Neural progenitor cell (in vitro differentiated cells): Measurements from ENCODE around the gene TNNT3. TPM values are rescaled to one million over a fixed set of nuclear protein-coding genes. Genes with fewer than 3 reads are reported as not detected.

Experiments
- DNase-seq: peaks from one replicate; pipeline ENCODE4 v3.0.0-alpha.2; 2016; ENCODE audit warnings: low spot score
- H2AFZ ChIP-seq: fragments of 200-600 bp; sonication (generic); replicated peaks from 2 replicates; pipeline ENCODE4 v1.6.1; 2016; ENCODE audit warnings: antibody characterized with exemption
- H3F3A ChIP-seq: fragments of 200-600 bp; sonication (generic); 2 replicates; pipeline ENCODE4 v1.6.1; 2016; ENCODE audit warnings: antibody characterized with exemption, low read depth
- H3K27ac ChIP-seq: fragments of 200-600 bp; sonication (generic); 2 replicates; pipeline ENCODE4 v1.5.1; 2016; ENCODE audit warnings: mild to moderate bottlenecking
- H3K27me3 ChIP-seq: fragments of 200-600 bp; sonication (generic); 2 replicates; pipeline ENCODE4 v1.6.1; 2016; ENCODE audit warnings: mild to moderate bottlenecking, moderate library complexity
- H3K36me3 ChIP-seq: fragments of 200-600 bp; sonication (generic); 2 replicates; pipeline ENCODE4 v1.5.1; 2016
- H3K4me1 ChIP-seq: fragments of 200-600 bp; sonication (generic); 2 replicates; pipeline ENCODE4 v1.6.1; 2016; ENCODE audit warnings: mixed run types
- H3K4me2 ChIP-seq: fragments of 200-600 bp; sonication (generic); 2 replicates; pipeline ENCODE4 v1.6.1; 2016
- H3K4me3 ChIP-seq: fragments of 200-600 bp; sonication (generic); 2 replicates; pipeline ENCODE4 v1.5.1; 2016
- H3K79me2 ChIP-seq: fragments of 200-600 bp; sonication (generic); 2 replicates; pipeline ENCODE4 v1.6.1; 2016; ENCODE audit warnings: low read depth
- H3K9ac ChIP-seq: fragments of 200-600 bp; sonication (generic); 2 replicates; pipeline ENCODE4 v1.6.1; 2016
- H3K9me3 ChIP-seq: fragments of 200-600 bp; sonication (generic); 2 replicates; pipeline ENCODE4 v1.5.1; 2016; ENCODE audit warnings: low read depth
- H4K20me1 ChIP-seq: fragments of 200-600 bp; sonication (generic); 2 replicates; pipeline ENCODE4 v1.6.1; 2016; ENCODE audit warnings: low read depth
- H3K27ac Mint-ChIP-seq: 3 replicates; pipeline ENCODE4 v1.8.0; 2021; ENCODE audit warnings: mixed read lengths
- H3K27me3 Mint-ChIP-seq: 2 replicates; pipeline ENCODE4 v1.8.0; 2022; ENCODE audit warnings: low read depth, mild to moderate bottlenecking, inconsistent platforms, moderate library complexity, mixed read lengths; ENCODE audit not compliant: insufficient read depth
- H3K36me3 Mint-ChIP-seq: 3 replicates; pipeline ENCODE4 v1.8.0; 2021; ENCODE audit warnings: mixed read lengths
- H3K4me1 Mint-ChIP-seq: 3 replicates; pipeline ENCODE4 v1.8.0; 2021; ENCODE audit warnings: mixed read lengths
- H3K4me3 Mint-ChIP-seq: 3 replicates; pipeline ENCODE4 v1.8.0; 2021; ENCODE audit warnings: mild to moderate bottlenecking, moderate library complexity, mixed read lengths
- H3K9me3 Mint-ChIP-seq: 3 replicates; pipeline ENCODE4 v1.8.0; 2020; ENCODE audit warnings: mixed read lengths
- EZH2 ChIP-seq: fragments of 200-600 bp; sonication (generic); IDR thresholded peaks from 2 replicates; pipeline ENCODE4 v1.6.1; 2017; ENCODE audit warnings: antibody characterized with exemption, mild to moderate bottlenecking, moderate library complexity
- EZH2phosphoT487 ChIP-seq: fragments of 200-600 bp; sonication (generic); IDR thresholded peaks from 2 replicates; pipeline ENCODE4 v1.6.1; 2017; ENCODE audit warnings: antibody characterized with exemption
- total RNA-seq: library from RNA; depleted of rRNA; stranded (reverse); fragments of >200 nt; gene quantifications from 2 replicates; pipeline ENCODE4 v1.2.3, GENCODE V29; 2015; ENCODE audit warnings: low replicate concordance
- TF ChIP-seq, protein P1 (sequence below): fragments of 200-600 bp; sonication (generic); IDR thresholded peaks from 2 replicates; pipeline ENCODE4 v1.5.1; 2017; ENCODE audit warnings: antibody characterized with exemption, mild to moderate bottlenecking

Gene TNNT3
- total RNA-seq: 0.40 and 0.92 TPM in 2 replicates

GRCh38 chr11:1919391-1920127 is at the start of gene TNNT3:
Gene TNNT3, plus strand, starts transcription at chr11:1919703. Its CDS starts 3,172 bp downstream, at chr11:1922875.
- Mint-ChIP-seq H3K27ac (peak within 1 kb of the TSS; percentile 46), H3K36me3 (no peaks in the 10 kb centered on the region), H3K27me3 (peaks cover 10% of the 10 kb centered on the region), H3K9me3 (peaks cover 6% of the 10 kb centered on the region), H3K4me1 (peaks cover 10% of the 10 kb centered on the region), H3K4me3 (no peak within 1 kb of the TSS)
- H3F3A ChIP-seq: no peaks in the 10 kb centered on the region
- H3K36me3 ChIP-seq: no peaks in the 10 kb centered on the region
- no peak within 1 kb of the TSS for H2AFZ ChIP-seq
- no peak within 1 kb of the TSS for H3K9ac ChIP-seq
- TF ChIP-seq, protein P1, sequence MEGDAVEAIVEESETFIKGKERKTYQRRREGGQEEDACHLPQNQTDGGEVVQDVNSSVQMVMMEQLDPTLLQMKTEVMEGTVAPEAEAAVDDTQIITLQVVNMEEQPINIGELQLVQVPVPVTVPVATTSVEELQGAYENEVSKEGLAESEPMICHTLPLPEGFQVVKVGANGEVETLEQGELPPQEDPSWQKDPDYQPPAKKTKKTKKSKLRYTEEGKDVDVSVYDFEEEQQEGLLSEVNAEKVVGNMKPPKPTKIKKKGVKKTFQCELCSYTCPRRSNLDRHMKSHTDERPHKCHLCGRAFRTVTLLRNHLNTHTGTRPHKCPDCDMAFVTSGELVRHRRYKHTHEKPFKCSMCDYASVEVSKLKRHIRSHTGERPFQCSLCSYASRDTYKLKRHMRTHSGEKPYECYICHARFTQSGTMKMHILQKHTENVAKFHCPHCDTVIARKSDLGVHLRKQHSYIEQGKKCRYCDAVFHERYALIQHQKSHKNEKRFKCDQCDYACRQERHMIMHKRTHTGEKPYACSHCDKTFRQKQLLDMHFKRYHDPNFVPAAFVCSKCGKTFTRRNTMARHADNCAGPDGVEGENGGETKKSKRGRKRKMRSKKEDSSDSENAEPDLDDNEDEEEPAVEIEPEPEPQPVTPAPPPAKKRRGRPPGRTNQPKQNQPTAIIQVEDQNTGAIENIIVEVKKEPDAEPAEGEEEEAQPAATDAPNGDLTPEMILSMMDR: no peak
- no peak for TF ChIP-seq EZH2
- no peak for TF ChIP-seq EZH2phosphoT487
- DNase-seq: peak; percentile 22
- no peak within 1 kb of the TSS for H3K27ac ChIP-seq
- H3K9me3 ChIP-seq: no peaks in the 10 kb centered on the region
- no peaks in the 10 kb centered on the region for H4K20me1 ChIP-seq
- no peaks in the 10 kb centered on the region for H3K79me2 ChIP-seq
- H3K27me3 ChIP-seq: no peaks in the 10 kb centered on the region
- H3K4me3 ChIP-seq: no peak within 1 kb of the TSS
- no peaks in the 10 kb centered on the region for H3K4me1 ChIP-seq
- H3K4me2 ChIP-seq: no peak within 1 kb of the TSS

GRCh38 chr11:1870326-1870696 is 49.2 kb upstream of the TNNT3 start:
- no peaks in the 10 kb centered on the region for H3K9me3 ChIP-seq
- Mint-ChIP-seq H3K9me3 (no peaks in the 10 kb centered on the region), H3K27ac (peak overlapping the region; percentile 66), H3K36me3 (no peaks in the 10 kb centered on the region), H3K4me3 (no peak overlapping the region), H3K4me1 (peaks cover 36% of the 10 kb centered on the region), H3K27me3 (peaks cover 13% of the 10 kb centered on the region)
- no peak overlapping the region for H3K4me3 ChIP-seq
- H3K4me1 ChIP-seq: no peaks in the 10 kb centered on the region
- no peaks in the 10 kb centered on the region for H3F3A ChIP-seq
- peaks cover 16% of the 10 kb centered on the region for H3K27me3 ChIP-seq
- H3K4me2 ChIP-seq: no peak overlapping the region
- no peak for DNase-seq
- H4K20me1 ChIP-seq: no peaks in the 10 kb centered on the region
- no peak overlapping the region for H2AFZ ChIP-seq
- no peaks in the 10 kb centered on the region for H3K36me3 ChIP-seq
- H3K9ac ChIP-seq: no peak overlapping the region
- H3K79me2 ChIP-seq: no peaks in the 10 kb centered on the region
- no peak overlapping the region for H3K27ac ChIP-seq
- no peak for TF ChIP-seq EZH2
- TF ChIP-seq, protein P1: no peak
- no peak for TF ChIP-seq EZH2phosphoT487

- no peak overlapping the region for H3K4me2 ChIP-seq
- no peak overlapping the region for H3K27ac ChIP-seq
- Mint-ChIP-seq H3K9me3 (no peaks in the 10 kb centered on the region), H3K27me3 (peaks cover 15% of the 10 kb centered on the region), H3K27ac (peak overlapping the region; percentile 89), H3K4me1 (peaks cover 33% of the 10 kb centered on the region), H3K36me3 (no peaks in the 10 kb centered on the region), H3K4me3 (no peak overlapping the region)
- H2AFZ ChIP-seq: no peak overlapping the region
- peak; percentile 45 for DNase-seq
- peaks cover 16% of the 10 kb centered on the region for H3K27me3 ChIP-seq
- H3K9ac ChIP-seq: no peak overlapping the region
- no peaks in the 10 kb centered on the region for H4K20me1 ChIP-seq
- H3K4me1 ChIP-seq: no peaks in the 10 kb centered on the region
- no peaks in the 10 kb centered on the region for H3K9me3 ChIP-seq
- no peaks in the 10 kb centered on the region for H3K79me2 ChIP-seq
- TF ChIP-seq EZH2phosphoT487 (no peak), EZH2 (no peak)
- TF ChIP-seq, protein P1: no peak
- H3F3A ChIP-seq: no peaks in the 10 kb centered on the region
- H3K4me3 ChIP-seq: no peak overlapping the region
- no peaks in the 10 kb centered on the region for H3K36me3 ChIP-seq
These were observed 48.6 kb upstream of the TNNT3 start for GRCh38 chr11:1870721-1871466.
